Mammary epithelial cell (primary cell): ENCODE data around the gene ACOX2.

Experiments used
- EZH2 ChIP-seq: IDR thresholded peaks from 2 replicates; pipeline ENCODE4 v1.6.1; 2012; ENCODE audit warnings: low read length, inconsistent platforms, borderline replicate concordance
- TF ChIP-seq, protein P1 (sequence below), 2 donors: IDR thresholded peaks in 1 of 2; conservative IDR thresholded peaks in 1 of 2; 2 replicates each; pipeline ENCODE4 v1.5.1; 2011 to 2012; ENCODE audit warnings: inconsistent platforms in 2 of 2, low read length in 2 of 2, mild to moderate bottlenecking in 2 of 2, control low read depth in 1 of 2, low read depth in 1 of 2; ENCODE audit not compliant: insufficient read depth in 1 of 2; ENCODE audit errors: extremely low read depth in 1 of 2

DNA sequence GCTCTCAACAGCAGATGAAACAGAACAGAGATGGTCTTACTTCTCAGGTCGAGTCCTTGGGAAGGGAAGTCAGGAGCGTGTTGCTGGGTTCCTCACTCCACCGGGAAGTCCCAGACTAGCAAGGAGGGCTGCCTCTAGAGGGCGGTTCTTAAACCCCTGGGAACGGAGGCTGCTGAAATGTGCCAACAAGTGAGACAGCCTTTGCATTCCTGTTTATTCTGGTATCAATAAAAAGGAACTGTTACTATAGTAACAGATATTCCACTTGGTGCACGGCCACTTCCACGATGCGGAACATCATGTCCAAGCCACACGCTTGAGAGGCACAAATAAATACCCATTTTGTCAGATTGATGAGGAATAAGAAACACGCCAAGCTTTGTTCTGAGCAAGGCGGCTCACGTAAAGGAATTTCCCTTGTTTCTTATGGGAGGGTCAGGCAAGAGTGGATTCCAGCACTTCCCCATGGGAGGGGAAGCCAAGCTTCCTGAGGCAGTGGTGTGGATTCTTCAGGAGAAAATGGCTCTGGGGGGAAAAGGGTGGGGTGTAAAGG, 40.4 kb upstream of the ACOX2 start, which contains the start of gene FAM107A:
- TF ChIP-seq, protein P1, sequence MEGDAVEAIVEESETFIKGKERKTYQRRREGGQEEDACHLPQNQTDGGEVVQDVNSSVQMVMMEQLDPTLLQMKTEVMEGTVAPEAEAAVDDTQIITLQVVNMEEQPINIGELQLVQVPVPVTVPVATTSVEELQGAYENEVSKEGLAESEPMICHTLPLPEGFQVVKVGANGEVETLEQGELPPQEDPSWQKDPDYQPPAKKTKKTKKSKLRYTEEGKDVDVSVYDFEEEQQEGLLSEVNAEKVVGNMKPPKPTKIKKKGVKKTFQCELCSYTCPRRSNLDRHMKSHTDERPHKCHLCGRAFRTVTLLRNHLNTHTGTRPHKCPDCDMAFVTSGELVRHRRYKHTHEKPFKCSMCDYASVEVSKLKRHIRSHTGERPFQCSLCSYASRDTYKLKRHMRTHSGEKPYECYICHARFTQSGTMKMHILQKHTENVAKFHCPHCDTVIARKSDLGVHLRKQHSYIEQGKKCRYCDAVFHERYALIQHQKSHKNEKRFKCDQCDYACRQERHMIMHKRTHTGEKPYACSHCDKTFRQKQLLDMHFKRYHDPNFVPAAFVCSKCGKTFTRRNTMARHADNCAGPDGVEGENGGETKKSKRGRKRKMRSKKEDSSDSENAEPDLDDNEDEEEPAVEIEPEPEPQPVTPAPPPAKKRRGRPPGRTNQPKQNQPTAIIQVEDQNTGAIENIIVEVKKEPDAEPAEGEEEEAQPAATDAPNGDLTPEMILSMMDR (conservative IDR thresholded peaks at IDR 0.05 in 1 of 2, IDR thresholded peaks at IDR 0.05 in 1 of 2; ENCODE audit: extremely low read depth in 1 of 2, insufficient read depth in 1 of 2, low read depth in 1 of 2, low read length in 2 of 2) = no peak
- no peak for TF ChIP-seq EZH2
